ENCODE measurements around the gene DIS3L. TPM values are rescaled to one million over a fixed set of nuclear protein-coding genes. Genes with fewer than 3 reads are reported as not detected.
"Not testable (repeated sequence)": the region's sequence is repeated elsewhere in the genome, so short reads cannot be mapped to it uniquely, and the experiment has no call there.

DIS3L gene
- total RNA-seq, result 27.3 and 28.5 TPM in 2 replicates
- polyA plus RNA-seq (2012), result 15.0 TPM

DNA sequence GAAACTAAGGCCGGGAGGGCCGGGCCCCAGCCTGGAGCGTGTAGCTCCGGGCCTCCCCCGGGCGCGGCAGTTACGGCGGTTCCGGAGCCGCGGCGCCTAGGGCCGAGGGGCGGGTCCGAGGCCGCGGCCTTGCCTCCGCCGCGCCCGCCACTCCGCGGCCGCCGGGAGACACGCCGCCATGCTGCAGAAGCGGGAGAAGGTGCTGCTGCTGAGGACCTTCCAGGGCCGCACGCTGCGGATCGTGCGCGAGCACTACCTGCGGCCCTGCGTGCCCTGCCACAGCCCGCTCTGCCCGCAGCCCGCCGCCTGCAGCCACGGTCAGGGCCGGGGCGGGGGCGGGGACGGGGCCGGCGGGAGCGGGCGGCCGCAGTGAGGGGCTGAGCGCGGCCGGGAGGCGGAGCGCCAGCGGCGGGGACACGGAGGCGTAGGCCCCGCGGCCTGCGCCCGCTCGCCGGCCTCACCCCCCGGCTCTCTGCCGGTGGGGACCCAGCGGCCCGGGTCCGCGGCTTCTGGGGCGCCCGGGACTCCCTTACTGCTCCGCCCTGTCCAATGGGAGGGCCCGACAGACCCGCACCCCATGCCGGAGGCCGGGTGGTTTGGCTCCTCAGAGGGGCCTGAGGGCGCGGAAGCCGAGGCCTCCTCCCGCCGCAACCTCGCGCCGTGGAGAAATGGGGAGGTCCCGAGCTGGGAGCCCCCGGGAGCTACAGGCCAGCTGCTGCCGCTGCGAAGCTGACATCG, at the start of gene DIS3L:
DIS3L (plus strand) TSS at position 150 of the 738 bp plus-strand sequence; CDS start at position 179, 29 bp downstream.
- peak; percentile 69 for DNase-seq (ENCODE audit: low read depth)

DNA sequence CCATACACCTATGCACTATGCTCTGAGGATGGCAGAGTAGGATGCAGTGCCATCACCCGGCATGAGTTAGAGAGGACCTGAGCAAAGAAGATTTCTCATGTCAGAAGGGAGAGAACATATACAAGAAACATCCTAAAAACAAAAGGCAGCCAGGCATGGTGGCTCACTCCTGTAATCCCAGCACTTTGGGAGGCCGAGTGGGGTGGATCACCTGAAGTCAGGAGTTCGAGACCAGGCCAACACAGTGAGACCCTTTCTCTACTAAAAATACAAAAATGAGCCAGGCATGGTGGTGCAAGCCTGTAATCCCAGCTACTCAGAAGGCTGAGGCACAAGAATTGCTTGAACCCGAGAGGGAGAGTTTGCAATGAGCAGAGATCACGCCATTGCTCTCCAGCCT, 47.5 kb upstream of the DIS3L start:
- not testable (repeated sequence) for DNase-seq (ENCODE audit: low read depth)

DNA sequence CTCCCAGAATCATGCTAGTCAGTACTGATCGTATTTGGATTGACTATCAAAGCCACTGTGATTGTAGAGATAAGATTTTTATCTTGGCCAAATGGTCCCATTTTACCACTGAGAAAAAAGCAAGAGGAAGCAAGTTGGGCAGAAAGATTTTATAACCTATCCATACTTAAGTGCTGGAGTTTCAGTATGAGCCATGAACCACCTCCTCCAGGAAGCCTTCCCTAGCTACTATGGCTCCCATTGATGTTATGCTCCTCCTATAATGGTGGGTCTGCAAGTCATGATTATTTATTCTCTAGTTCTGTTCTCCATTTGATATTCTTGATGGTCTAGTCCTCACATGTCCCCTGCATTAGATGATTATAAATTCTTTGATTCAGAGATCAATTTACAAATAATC, 46.4 kb upstream of the DIS3L start:
- no peak for DNase-seq (ENCODE audit: low read depth)

DNA sequence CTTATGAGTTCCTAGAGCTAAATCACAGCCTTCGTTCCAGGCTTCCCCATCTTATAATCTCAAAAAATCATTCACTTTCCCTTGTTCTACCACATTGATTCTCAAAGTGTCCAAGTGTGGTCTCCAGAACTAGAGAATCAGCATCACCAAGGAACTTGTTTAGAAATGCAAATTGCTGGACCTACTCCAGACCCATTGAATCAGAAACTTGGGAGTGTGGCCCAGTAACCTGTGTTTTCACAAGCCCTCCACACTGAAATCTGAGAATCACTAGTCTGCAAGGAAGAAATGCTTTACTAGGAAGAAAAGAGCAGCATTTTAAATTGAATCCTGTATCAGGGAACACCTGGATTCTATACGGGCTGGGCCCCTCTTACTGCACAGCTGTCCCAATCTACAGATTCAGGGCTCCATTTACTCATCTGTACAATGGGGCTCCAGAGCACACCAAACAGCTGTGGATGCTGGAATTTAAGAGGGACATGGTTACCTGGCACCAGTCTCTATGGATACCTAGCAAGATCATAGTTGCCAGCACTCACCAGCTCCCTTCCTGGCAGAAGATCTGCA, 43.7 kb upstream of the DIS3L start:
- no peak for DNase-seq (ENCODE audit: low read depth)

DNA sequence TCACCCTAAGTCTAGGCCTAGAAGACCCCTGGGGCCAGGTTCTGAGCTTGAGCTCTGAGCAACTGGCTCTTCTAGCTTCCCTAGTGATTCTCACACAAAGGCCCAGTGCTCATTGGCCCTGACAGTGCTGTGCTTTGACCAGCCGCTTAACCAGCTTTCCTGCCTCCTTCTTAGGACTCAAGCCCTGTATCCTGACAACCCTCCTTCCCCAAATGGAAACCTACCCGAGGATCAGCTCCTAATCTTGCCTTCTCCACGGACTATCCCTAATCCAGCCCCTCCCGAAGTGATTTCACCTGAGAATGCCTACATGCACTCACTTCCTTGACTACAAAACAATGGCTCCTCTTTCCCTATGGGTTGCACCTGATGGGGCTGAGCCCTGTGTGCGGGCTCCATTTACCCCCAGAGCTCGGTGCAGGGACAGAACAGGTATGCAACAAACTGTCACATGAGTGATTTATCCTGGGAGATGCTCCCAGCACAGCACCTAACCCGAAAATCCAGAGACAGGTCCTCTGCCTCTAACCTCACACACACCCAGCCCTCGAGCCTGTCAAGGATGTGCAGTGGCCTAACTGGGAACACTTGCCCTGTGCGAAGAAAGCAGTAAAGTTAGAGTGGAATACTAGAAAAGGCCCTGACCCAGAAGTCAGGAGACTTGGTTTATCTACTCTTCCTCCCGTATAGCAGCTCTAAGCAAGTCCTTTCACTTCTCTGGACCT, 42.1 kb upstream of the DIS3L start:
- no peak for DNase-seq (ENCODE audit: low read depth)

DNA sequence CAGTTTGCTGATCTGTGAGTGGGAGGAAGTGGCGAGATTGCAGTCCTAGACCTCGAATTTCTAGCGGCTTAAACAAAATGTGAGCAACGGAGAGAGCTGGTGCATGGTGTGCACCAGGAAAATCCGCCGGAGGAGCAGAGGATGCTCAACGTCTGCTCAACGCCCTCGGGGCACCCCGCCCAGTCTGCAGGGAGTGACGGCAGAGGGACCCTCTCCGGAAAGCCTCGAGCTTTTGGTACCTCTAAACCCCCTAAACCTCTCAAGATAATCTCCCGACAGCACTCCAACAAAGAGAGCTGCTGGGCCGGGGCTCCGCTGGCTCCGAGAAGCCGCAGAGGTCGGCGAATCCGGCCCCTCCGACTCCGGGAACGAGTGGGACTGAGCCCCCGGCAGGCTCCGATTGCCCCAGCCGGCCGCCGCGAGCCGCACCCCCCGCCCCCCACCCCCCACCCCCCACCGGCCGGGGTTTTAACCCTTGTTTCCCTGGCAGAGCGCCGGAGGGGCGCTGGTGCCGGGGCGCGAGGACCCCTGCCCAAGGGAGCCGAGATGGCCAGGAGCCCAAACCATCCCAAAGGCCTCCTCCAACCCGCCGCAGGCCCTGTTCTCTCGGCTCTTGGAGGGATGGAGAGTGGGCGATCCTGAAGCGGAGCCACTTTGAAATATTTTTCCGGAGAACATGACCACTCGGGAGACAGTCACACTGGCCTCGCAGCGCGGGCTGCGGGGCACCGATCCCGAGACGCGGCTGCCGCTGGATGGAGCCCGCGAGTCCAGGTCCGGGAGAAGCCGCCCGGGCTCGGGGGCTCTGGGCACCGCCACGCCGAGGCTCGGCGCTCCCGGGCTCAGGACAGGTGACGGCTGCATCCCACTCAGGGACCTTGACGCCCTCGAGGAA, 41.3 kb upstream of the DIS3L start:
- peak; percentile 46 for DNase-seq (ENCODE audit: low read depth)

DNA sequence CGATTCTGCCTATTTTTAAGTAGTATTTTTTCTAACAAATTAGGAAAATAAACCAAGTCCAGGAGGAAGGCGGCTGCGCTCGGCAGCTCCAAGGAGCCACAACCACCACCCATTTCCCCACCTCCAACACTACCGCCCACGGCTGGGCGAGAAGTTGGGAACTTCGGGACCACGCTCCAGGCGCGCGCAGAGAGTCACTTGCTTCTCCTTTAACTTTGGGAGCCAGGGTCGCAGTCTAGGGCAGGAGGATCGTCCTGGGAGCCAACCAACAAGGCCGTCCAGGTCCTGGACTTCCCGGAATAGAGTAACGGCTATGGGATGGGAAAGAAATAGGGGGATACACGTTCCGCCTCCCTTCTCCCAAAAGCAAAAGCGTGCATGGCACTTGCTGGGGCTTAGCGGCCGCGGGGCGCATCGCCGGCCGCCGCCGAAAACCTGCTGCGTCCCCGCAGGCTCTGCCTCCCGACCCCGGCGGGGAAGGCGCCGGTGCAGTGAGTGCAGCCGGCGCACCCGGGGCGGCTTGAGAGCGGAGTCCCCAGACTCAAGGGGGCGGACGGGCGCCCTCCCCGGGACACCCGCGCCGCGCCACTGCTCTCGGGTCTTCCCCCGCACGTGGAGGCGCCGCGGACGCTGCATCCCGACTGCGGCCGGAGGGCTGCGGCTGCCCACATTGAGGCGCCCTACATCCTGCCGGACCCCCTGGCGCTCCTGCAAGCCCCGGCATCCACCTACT, 40.5 kb upstream of the DIS3L start:
- peak; percentile 7 for DNase-seq (ENCODE audit: low read depth)

DNA sequence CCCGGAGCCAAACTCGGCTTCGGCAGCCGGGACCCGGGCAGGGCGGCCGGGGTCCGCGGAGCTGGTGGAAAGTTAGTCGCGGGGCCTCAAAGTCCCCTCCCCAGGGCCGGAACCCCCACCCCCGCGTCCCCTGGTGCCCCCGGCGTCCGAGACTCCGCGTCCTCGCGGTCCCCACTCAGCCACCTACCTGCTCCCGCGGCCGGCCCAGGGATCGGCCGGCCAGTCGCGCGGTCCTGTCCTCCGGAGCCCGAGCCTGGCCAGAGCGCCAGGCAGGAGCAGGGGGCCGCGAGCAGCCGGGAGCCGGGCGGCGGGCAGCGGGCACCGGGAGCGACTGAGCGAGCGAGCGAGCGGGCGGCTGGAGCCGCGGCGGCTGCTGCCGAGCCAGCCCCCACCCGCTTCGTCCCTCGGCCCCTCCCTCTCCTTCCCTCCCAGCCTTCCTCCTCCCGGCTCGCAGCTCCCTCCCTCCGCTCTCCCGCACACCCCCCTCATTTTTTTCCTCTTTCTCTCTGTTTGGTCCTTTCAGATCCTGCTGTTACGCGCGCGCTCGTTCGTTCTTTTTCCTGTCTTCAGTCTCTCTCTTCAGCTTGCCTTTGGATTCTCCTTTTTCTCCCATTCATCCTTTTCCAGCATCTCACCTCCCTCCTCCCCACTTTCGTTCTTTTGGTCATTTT, 39.8 kb upstream of the DIS3L start, which contains the start of gene MEGF11:
MEGF11 (minus strand) TSS at position 333 of the 671 bp plus-strand sequence. CDS start 125,347 bp downstream, outside the sequence.
- DNase-seq (ENCODE audit: low read depth), result peak; percentile 16

DNA sequence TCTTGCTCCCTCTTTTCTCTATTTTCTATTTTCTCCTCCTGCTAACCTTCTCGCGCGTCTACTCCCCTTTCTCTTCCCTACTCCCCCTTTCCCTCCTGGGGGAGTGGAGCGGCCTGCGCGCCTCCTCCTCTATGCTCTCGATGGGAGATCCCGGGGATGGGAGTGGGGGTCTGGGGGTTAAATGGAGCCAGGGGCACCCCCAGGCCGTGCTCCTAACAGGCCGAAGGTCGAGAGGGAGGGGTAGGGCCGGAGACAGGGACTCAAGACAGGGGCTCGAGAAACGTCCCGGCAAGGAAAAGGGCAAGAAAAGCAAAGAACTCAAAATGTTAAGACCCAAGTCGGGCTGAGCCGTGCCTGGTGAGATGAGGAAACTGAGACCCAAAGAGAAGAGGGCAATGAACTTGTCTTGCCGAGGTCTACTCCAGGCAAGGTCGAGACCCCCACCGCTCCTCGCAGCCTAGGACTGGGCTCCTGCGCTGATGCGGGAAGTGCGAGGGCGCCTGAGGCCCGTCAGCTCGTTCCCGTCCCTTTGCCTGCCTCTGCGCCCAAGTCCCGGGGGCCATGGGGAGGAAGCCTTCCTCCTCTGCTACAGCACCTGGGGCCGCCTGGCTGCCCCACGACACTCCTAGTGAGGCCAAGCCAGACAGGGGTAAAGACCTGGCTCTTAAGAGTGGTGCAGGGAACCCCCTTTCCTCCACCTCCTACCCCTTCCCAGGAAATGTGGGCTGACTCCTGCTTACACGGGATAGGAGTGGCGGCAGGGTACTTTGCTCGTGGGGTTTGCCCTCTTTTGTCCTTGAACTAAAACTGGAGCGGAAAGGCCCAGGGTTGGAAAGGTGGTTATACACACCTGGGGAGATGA, 39.0 kb upstream of the DIS3L start:
- DNase-seq (ENCODE audit: low read depth), result no peak

DNA sequence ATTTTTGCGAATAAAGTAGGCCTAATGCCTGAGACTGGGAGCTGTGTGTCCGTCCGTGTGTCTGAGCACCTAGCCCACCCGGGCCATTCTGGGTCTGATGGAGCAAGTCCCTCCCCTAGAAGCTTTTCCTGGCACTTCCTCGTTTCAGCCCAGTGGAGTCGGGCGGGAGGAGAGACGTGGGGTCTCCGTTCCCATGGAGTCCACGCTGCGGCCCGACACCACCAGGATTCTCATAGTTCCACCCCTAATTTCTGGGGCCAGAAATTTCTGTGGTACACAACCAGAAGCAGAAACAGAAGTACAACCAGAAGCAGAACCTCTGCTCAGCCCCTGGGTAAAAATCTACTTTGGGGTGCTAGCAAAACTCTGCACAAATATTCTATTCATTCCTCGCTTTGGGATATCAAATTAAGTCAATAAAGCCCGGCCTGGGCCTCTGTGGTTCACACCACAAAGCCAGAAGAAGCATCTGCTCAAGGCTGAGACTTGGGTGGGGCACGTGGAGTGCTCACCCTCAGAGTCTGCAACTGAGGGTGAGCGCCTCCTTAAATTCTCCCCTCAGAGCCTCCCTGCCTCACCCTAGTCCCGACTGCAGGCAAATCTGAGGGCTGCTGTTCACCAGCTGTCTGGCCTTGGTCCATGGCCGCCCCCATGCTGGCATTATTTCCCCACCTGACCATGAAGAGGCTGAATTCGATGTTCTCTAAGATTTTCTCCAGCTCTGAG, 38.3 kb upstream of the DIS3L start:
- DNase-seq (ENCODE audit: low read depth), result peak; percentile 32

DNA sequence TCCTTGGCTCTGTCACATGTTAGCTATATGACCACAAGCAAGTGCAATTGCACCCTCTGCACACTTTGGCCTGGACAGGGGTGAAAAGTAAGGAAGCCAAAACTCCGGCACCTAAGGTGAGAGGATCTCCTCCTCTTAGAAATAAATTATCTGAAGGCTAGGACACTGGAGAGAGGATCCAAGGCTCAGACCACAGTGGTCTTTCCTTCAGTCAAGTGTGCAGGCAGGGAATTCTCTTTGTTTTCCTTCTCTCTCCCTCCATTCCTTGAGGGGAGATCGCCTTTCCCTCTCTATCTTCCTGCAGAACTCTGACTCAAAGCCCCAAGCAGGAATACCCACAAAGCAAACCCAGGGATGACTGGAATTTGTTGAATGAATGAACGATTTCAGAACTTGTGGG, 36.7 kb upstream of the DIS3L start:
- no peak for DNase-seq (ENCODE audit: low read depth)

DNA sequence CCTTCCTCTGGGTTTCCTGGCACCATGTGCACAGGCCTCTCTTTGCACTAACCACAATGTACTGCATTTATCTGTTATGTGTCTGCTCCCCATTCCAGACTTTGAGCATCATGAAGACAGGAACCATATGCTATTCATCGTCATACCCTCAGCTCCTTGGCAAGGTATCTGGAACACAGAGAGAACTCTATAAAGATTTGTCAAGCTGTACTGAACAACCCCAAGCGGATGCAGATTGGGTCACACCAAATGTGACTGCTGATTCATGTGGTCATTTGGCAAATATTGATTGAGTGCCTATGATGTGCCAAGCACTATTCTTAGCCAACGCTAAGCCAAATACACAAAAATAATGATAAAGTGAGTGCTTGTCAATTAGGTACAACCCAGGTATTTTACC, 32.3 kb upstream of the DIS3L start:
- DNase-seq (ENCODE audit: low read depth), result no peak

DNA sequence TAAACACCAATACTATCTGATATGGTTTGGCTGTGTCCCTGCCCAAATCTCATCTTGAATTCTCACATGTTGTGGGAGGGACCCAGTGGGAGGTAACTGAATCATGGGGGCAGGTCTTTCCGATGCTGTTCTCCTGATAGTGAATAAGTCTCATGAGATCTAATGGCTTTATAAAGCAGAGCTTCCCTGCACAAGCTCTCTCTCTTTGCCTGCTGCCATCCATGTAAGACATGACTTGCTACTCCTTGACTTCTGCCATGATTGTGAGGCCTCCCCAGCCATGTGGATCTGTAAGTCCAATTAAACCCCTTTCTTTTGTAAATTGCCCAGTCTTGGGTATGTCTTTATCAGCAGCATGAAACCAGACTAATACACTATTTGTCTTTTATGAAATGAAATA, 30.5 kb upstream of the DIS3L start:
- DNase-seq (ENCODE audit: low read depth), result not testable (repeated sequence)

DNA sequence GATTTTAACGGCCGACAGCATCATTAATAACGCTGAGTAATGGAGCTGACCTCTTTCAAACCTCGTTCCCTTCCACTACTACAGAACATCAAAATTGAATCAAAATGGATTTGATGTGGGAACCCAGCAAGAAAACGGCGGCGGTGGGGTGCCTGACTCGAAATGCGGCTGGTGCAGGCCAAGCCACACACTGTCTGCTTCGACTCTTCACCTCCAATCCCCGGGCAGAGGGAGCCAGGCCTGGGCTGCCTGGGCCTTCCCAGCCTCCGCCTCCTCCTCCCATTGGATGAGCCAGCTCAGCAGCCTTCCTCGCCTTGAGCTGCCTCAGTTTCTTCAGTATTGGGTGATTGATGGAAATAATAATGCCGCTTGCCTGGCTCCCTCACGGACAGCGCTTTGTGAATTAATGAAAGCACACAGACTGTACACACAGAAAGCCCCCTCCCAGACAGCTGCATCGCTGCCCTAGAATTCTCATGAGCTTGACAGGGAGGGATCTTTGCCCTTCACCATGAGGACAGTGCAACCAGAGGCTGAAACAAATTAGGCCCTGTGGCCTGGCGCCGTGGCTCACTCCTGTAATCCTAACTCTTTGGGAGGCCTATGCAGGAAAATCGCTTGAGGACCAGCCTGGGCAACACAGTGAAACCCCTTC, 28.4 kb upstream of the DIS3L start:
- no peak for DNase-seq (ENCODE audit: low read depth)

DNA sequence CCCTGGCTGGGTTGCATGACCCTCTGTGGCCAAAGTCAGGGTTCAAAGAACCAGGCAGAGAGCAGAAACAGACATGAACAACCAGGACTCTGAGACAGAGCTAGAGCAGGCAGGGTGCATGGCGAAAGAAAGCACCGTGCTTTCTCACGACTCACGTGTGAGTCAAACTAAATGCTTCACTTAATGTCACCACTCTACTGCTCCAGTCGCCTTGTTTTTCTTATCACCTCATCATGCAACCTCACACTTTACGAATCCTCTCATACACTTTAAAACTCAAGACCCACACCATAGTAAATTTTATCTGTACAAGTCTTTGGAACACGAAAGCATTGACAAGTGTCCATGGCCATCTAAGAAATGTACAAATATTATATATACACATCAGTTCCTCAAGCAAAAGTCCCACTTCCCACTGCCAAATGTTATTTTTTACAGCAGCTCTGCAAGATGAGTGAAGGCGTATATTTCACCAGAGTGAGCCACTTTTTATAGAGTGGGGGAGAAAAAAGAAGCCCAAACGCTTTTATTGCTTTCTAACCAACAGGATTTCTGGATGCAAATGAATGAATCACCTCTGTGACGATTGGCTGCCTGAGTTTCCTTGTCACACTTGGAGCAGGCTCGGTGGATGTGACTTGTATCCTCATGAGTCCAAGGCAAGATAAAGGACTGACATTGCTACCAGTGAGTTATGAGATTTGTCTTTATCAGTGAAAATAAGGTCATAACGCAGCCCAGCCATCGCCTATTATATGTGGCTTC, 23.9 kb upstream of the DIS3L start:
- peak; percentile 43 for DNase-seq (ENCODE audit: low read depth)

DNA sequence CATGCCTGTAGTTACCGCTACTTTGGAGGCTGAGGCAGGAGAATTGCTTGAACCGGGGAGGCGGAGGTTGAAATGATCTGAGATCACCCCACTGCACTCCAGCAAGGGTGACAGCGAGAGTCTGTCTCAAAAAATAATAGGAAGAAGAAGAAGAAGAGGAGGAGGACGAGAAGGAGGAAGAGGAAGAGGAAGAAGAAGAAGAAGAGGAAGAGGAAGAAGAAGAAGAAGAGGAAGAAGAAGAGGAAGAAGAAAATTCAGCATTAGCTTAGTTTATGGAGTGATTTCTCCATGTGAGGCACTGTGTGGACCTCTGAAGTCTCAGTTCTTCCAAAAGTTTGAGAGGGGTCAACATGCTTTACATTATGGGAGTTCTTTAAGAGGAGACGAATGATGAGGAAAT, 22.4 kb upstream of the DIS3L start:
- DNase-seq (ENCODE audit: low read depth), result no peak

DNA sequence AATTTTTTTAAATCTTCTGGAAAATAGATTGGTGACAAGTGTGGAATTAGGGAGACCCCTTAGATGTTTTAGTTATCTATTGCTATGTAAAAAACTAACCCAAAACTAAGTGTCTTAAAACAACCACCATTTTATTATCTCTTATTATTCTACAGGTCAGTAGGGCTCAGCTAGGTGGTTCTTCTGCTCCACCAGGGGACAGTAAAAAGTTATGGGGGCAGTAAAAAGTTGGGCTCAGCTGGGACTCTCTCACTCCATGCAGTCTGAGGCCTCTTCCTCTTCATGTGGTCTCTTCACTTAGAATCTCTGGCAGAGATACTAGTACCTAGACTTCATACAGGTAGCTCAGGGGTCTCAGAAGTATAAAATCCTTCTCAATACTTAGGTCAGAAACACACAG, 18.0 kb upstream of the DIS3L start:
- no peak for DNase-seq (ENCODE audit: low read depth)

Measured in myocyte (in vitro differentiated cells).